ENCODE data around the gene SMAD6. TPM values are rescaled to one million over a fixed set of nuclear protein-coding genes. Genes with fewer than 3 reads are reported as not detected.

SMAD6 gene
- polyA plus RNA-seq, 1 of the 3 experiments (the other 2 are of a cell fraction): 4.5 TPM

DNA sequence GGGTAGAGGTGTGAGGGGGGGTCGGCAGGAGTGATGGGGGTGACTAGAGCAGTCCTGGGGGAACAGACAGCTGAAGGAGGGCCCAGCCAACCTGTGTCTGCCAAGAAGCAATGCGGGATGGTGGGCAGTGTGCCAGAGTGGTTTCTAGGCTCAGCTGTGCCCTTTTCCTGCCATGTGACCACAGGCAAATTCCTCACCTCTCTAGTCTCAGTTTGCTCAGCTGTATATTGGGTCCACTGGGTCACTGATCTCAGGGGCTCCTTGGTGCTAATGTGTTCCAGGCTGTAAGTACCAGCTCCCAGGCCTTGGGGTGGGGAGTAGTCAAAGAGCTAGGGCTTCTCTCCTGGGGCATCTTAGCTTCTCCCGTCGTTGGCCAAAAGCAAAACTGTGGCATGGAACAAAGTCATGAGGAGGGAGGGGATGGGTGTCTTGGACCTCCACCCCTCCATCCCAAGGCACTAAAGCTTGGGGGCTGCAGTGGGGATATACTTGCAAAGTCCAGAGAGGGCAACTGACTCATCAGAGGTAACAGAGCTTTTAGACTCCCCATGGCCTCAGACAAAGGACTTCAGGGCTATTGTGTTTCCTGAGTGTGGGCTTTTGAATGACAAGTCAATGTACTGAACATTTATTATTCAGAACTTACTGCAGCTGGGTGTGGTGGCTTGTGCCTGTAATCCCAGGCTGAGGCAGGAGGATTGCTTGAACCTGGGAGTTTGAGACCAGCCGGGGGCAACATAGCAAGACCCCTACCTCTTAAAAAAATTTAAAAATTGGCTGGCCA is 20.9 kb downstream of the SMAD6 start:
- Histone ChIP-seq H3K36me3 (replicated peaks in 1 of 2; ENCODE audit: control insufficient read depth in 1 of 2, insufficient read depth in 2 of 2, low read length in 1 of 2) (peaks cover 3 to 19% of the 10 kb centered on the region in 2 experiments), H3K4me3 (ENCODE audit: low read depth in 2 of 2, low read length in 1 of 2) (no peak overlapping the region), H3K27ac (ENCODE audit: low read depth in 2 of 2, low read length in 1 of 2) (no peak overlapping the region), H3K27me3 (ENCODE audit: insufficient read depth) (no peaks in the 10 kb centered on the region), H4K20me1 (ENCODE audit: insufficient read depth) (peaks cover 91% of the 10 kb centered on the region), H2AFZ (ENCODE audit: low read depth) (no peak overlapping the region), H3K9me2 (no peaks in the 10 kb centered on the region), H3K79me2 (ENCODE audit: insufficient read depth) (peaks cover 97% of the 10 kb centered on the region), H3K9me3 (no peaks in the 10 kb centered on the region), H3F3A (replicated peaks; ENCODE audit: insufficient read depth) (peaks cover 21% of the 10 kb centered on the region), H3K4me1 (ENCODE audit: control insufficient read depth in 1 of 2, insufficient read depth in 2 of 2, low read depth in 1 of 2, low read length in 1 of 2) (peaks cover 16 to 19% of the 10 kb centered on the region in 2 experiments; a peak in 3 of 4 replicates), H3K9ac (no peak overlapping the region), H3K4me2 (no peak overlapping the region)
- CTCF ChIA-PET: interaction anchor here (1.0 to 3.0 kb wide), 9 partner anchors 16 to 128 kb away, joined by 3 to 13 read pairs (median 6); partner anchors contain the start of gene SMAD6
- TF ChIP-seq ELF1 (IDR thresholded peaks at IDR 0.05) (no peak), FOXM1 (IDR thresholded peaks at IDR 0.05; ENCODE audit: low read depth) (no peak)
- 79% methylated on average over 5 of the region's 5 CpGs for WGBS (ENCODE audit: low lambda C conversion rate)
- DNase-seq: no peak
- POLR2A ChIA-PET: no interaction called here

DNA sequence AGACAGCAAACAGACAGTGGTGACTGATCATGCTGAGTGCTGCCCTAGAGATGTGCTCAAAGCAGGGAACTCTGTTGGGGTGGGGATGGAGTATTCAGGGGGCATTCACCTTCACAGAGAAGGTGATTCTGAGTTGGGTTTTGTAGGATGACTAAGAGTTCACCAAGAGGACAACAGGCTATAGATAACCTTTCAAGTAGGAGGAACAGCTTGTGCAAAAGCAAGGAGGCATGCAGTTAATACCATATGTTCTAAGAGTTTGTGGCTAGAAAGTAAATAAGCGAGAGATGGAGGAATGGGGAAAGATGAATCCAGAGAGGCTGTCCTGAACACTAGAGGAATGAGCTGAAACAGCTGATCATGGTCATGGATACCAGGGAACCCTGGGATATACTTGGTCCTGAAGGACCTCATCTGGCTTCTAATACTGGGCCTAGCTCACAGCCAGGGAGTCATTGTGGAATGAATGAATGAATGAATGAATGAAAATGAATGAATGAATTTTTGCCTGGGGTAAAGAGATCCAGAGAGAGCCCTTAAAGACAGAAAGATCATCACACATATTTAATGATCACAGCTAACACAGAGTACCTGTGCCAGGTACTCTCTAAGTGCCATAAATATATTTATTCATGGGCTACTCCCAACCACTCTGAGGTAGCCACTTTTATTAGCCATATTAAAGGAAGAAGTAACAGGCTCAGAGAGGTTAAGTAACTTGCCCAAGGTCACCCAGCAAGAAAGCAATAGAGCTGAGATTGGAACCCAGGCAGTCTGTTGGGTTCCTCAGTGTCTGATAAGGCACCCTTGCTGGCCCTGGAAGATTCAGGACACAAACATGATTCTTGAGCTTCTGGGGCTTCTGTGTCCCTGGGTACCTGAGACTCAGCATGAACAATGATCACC is 22.0 kb downstream of the SMAD6 start:
- H3K9me3 ChIP-seq: no peaks in the 10 kb centered on the region
- DNase-seq: no peak
- 93% methylated on average over 1 of the region's 1 CpG for WGBS (ENCODE audit: low lambda C conversion rate)
- H3F3A ChIP-seq (replicated peaks; ENCODE audit: insufficient read depth): peaks cover 19% of the 10 kb centered on the region
- H4K20me1 ChIP-seq (ENCODE audit: insufficient read depth): peaks cover 86% of the 10 kb centered on the region
- H3K27ac ChIP-seq (ENCODE audit: low read depth in 2 of 2, low read length in 1 of 2): peak overlapping the region; percentile 63 to 72; a peak in 3 of 4 replicates
- no peaks in the 10 kb centered on the region for H3K27me3 ChIP-seq (ENCODE audit: insufficient read depth)
- TF ChIP-seq SMC3 (IDR thresholded peaks at IDR 0.05; ENCODE audit: low read depth, low read length): no peak
- no peak for TF ChIP-seq TCF12 (IDR thresholded peaks at IDR 0.05)
- no peak for TF ChIP-seq CHD2 (IDR thresholded peaks at IDR 0.05; ENCODE audit: low read length, partially characterized antibody)
- TF ChIP-seq NRF1 (IDR thresholded peaks at IDR 0.05; ENCODE audit: low read depth, low read length): no peak
- no peak for TF ChIP-seq TAF1 (IDR thresholded peaks at IDR 0.05; ENCODE audit: borderline replicate concordance, low read depth, low read length)
- TF ChIP-seq RAD21 (IDR thresholded peaks at IDR 0.05; ENCODE audit: low read length): no peak
- TF ChIP-seq JUND (IDR thresholded peaks at IDR 0.05): no peak
- TF ChIP-seq MEF2A (IDR thresholded peaks at IDR 0.05; ENCODE audit: borderline replicate concordance, low read depth): no peak
- TF ChIP-seq GABPA (IDR thresholded peaks at IDR 0.05; ENCODE audit: low read depth): no peak
- no peak for TF ChIP-seq TEAD4 (IDR thresholded peaks at IDR 0.05; ENCODE audit: borderline replicate concordance, insufficient read depth)
- TF ChIP-seq SIN3A (IDR thresholded peaks at IDR 0.05; ENCODE audit: borderline replicate concordance, low read depth, low read length): no peak
- H3K4me2 ChIP-seq: peak overlapping the region; percentile 47; the same call in 1 of the 2 replicates
- H3K9ac ChIP-seq: no peak overlapping the region
- H2AFZ ChIP-seq (ENCODE audit: low read depth): no peak overlapping the region
- ChIA-PET CTCF (interaction anchor here (1.0 to 3.0 kb wide), 5 partner anchors 18 to 49 kb away, joined by 3 to 13 read pairs (median 8); partner anchors contain the start of gene SMAD6), POLR2A (interaction anchor here (1.4 kb wide), 1 partner anchor 97 kb away, joined by 4 read pairs; no protein-coding TSS in a partner anchor)
- H3K36me3 ChIP-seq (replicated peaks in 1 of 2; ENCODE audit: control insufficient read depth in 1 of 2, insufficient read depth in 2 of 2, low read length in 1 of 2): peaks cover 2 to 19% of the 10 kb centered on the region in 2 experiments
- H3K9me2 ChIP-seq: no peaks in the 10 kb centered on the region
- H3K4me3 ChIP-seq (ENCODE audit: low read depth in 2 of 2, low read length in 1 of 2): no peak overlapping the region
- peaks cover 97% of the 10 kb centered on the region for H3K79me2 ChIP-seq (ENCODE audit: insufficient read depth)
- H3K4me1 ChIP-seq (ENCODE audit: control insufficient read depth in 1 of 2, insufficient read depth in 2 of 2, low read depth in 1 of 2, low read length in 1 of 2): peaks cover 16 to 19% of the 10 kb centered on the region in 2 experiments; a peak in 3 of 4 replicates

All from SK-N-SH (cell line).